GM06990 (cell line): Measurements from ENCODE around the gene TMEM182.

Experiments
- DNase-seq: peaks from one replicate; pipeline ENCODE4 v3.0.0-alpha.2; 2011; ENCODE audit not compliant: insufficient read length; ENCODE audit errors: extremely low read depth
- H3K27me3 ChIP-seq: replicated peaks from 2 replicates; pipeline ENCODE4 v1.6.0; 2011; ENCODE audit warnings: low read length; ENCODE audit not compliant: control insufficient read depth, insufficient read depth
- H3K36me3 ChIP-seq: 2 replicates; pipeline ENCODE4 v1.5.1; 2011; ENCODE audit warnings: low read length; ENCODE audit not compliant: control insufficient read depth, insufficient read depth
- H3K4me3 ChIP-seq: replicated peaks from 2 replicates; pipeline ENCODE4 v1.5.1; 2011; ENCODE audit warnings: low read depth, mild to moderate bottlenecking, control low read depth, low read length
- TF ChIP-seq, protein P1 (sequence below): IDR thresholded peaks from 2 replicates; pipeline ENCODE4 v1.5.1; 2011; ENCODE audit warnings: low read length, control low read depth, mild to moderate bottlenecking, inconsistent platforms; ENCODE audit not compliant: insufficient read depth, poor library complexity, severe bottlenecking

The TMEM182 gene

DNA sequence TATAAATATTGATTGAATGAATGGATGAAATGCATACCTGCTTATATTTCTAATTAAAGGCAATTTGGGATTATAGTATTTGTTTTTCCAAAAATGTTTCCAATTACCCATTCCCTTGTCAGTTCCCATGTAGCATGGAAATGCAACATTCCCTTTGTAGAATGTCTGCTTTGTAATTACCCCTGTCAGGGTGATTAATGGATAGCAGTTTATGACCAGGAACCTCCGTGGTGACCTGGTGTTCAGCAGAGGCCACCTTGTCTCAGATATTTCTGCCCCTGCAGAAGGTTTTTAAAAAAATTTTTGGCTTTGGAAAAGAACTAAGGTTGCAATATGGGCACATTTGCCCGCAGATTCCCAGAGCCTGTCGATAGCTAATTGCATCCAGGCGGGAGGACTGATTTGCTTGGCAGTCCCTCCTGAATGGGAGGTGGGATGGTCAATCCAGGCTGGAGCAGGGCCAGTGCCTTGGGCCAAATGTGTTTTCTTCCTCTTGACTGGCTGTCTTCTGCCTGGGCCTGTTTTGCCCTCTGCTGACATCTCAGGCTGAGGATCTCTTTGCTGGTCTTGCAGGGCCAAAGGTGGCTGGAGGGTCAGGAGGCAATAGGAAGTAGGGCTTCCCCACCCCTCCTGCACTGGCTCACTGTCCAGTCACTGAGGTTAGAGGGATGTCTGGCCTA lies 82.1 kb downstream of the TMEM182 start:
- H3K36me3 ChIP-seq: no peaks in the 10 kb centered on the region
- H3K4me3 ChIP-seq: no peak overlapping the region
- TF ChIP-seq, protein P1, sequence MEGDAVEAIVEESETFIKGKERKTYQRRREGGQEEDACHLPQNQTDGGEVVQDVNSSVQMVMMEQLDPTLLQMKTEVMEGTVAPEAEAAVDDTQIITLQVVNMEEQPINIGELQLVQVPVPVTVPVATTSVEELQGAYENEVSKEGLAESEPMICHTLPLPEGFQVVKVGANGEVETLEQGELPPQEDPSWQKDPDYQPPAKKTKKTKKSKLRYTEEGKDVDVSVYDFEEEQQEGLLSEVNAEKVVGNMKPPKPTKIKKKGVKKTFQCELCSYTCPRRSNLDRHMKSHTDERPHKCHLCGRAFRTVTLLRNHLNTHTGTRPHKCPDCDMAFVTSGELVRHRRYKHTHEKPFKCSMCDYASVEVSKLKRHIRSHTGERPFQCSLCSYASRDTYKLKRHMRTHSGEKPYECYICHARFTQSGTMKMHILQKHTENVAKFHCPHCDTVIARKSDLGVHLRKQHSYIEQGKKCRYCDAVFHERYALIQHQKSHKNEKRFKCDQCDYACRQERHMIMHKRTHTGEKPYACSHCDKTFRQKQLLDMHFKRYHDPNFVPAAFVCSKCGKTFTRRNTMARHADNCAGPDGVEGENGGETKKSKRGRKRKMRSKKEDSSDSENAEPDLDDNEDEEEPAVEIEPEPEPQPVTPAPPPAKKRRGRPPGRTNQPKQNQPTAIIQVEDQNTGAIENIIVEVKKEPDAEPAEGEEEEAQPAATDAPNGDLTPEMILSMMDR: no peak
- DNase-seq: no peak
- H3K27me3 ChIP-seq: no peaks in the 10 kb centered on the region; the same call in 1 of the 2 replicates

DNA sequence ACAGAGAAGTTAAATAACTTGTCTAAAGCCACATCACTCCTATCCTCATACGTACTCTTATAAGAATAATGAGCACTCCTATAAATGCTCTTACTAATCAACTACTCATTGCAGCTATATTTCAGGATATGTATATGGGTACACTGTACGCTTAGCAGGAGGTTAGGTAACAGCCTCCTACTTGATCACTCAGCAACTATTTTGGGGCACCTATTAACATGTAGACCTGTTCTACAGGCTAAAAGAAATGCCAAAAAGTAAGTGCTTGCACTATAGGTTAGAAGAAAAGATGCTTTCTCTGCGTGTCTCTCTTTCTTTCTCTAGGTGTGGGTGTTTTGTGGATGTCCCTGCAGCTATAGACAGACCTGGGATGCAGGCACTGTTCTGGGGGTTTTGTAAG lies 83.1 kb downstream of the TMEM182 start:
- no peak for DNase-seq
- H3K27me3 ChIP-seq: no peaks in the 10 kb centered on the region; the same call in 1 of the 2 replicates
- TF ChIP-seq, protein P1: no peak
- H3K36me3 ChIP-seq: no peaks in the 10 kb centered on the region
- no peak overlapping the region for H3K4me3 ChIP-seq

DNA sequence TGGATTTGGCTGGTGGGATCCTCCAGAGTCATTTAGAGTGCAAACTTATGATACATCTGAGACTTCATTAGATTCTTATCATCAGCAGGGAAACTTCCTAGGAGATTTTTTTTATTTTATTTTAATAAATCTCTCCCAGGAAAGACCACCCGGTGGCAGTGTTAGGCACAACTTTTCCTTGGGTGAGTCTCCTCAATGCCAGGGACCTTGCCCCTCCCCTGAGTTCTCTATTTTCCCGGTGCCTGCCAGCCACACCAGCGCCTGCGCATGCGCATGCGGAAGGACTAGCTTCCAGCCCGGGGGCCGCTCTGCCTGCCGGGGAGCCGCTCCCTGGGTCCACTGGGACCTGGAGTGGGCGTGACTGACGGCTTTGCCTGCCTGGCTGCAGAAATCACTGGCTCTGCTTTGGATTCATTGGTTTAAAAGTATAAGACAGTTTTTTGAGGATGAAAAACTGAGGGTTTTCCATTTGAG lies 86.6 kb downstream of the TMEM182 start:
- H3K4me3 ChIP-seq: no peak overlapping the region
- no peak for DNase-seq

DNA sequence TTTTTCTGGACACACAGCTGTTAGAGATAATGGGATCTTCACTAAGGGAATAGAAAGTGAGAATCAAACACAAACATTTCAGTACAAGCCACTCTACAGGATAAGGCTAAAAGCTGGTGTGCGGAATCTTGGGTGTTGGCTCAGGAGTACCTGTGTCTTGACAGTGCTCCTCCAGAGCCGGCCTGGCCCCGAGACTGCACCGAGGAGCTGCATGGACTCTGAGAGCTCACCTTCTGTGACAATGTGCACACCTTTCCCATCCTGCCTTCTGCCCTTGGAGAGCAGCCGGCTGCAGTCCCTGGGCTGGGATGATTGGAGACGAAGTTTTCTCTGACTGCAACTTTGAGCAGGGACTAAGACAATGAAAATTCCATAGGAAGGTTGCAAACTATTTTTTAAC lies 89.1 kb downstream of the TMEM182 start:
- H3K4me3 ChIP-seq: no peak overlapping the region
- TF ChIP-seq, protein P1: no peak
- no peak for DNase-seq
- H3K36me3 ChIP-seq: no peaks in the 10 kb centered on the region
- H3K27me3 ChIP-seq: no peaks in the 10 kb centered on the region

More for the DNA sequence above, 86.6 kb downstream of the TMEM182 start:
- Histone ChIP-seq H3K27me3 (no peaks in the 10 kb centered on the region; the same call in 1 of the 2 replicates), H3K36me3 (no peaks in the 10 kb centered on the region)
- TF ChIP-seq, protein P1: no peak

DNA sequence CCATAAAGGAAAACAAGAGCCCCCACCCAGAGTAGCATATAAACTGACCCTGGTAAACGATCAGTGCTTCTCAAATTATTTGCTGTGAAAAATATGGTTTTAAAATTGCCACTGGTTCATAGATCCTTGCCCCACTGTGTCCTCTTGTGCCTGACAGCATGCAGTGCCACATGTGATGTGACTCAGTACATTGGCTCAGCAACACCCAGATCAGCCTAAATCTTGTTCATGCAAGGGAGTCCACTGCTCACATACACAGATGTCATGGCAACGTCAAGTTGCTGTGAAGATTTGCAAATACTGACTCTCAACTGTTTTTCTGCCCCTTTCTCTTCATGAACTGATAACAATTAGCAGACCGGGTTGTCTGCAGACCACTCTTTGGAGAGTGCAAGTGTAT lies 91.0 kb downstream of the TMEM182 start:
- Histone ChIP-seq H3K36me3 (no peaks in the 10 kb centered on the region), H3K4me3 (no peak overlapping the region), H3K27me3 (no peaks in the 10 kb centered on the region)
- TF ChIP-seq, protein P1: no peak
- no peak for DNase-seq
